GM04504 (cell line): Measurements from ENCODE around the gene PKP3.

Experiments used
- DNase-seq: peaks from one replicate; pipeline ENCODE4 v3.0.0-alpha.2; 2012; ENCODE audit warnings: low read depth

The PKP3 gene

GRCh38 chr11:446891-447290 is 52.9 kb downstream of the PKP3 start:
- no peak for DNase-seq

- peak; percentile 73 for DNase-seq
Observed at GRCh38 chr11:447923-448731, 54.1 kb downstream of the PKP3 start.

- DNase-seq = peak; percentile 83
Observed at GRCh38 chr11:449889-450808, 56.1 kb downstream of the PKP3 start, which contains the start of gene PTDSS2. Gene PTDSS2 (plus strand): TSS chr11:450279. CDS start chr11:450456, 177 bp downstream.

GRCh38 chr11:450809-451451 is 56.9 kb downstream of the PKP3 start:
- DNase-seq = peak; percentile 36

- no peak for DNase-seq
Observed at GRCh38 chr11:451738-452137, 57.7 kb downstream of the PKP3 start.

GRCh38 chr11:452203-452744 is 58.3 kb downstream of the PKP3 start:
- DNase-seq = no peak

GRCh38 chr11:452916-453527 is 59.0 kb downstream of the PKP3 start:
- DNase-seq = no peak

GRCh38 chr11:453564-453963 is 59.6 kb downstream of the PKP3 start:
- no peak for DNase-seq

GRCh38 chr11:454043-454442 is 60.0 kb downstream of the PKP3 start:
- DNase-seq = no peak
